RWPE1 (cell line): ENCODE data around the gene PRDX2.

Experiments
- CTCF ChIA-PET: fragments of 350-600 bp; sonication (Branson Sonifier 250); formaldehyde crosslinking; extraction: SDS; loops from one replicate; lab custom pipeline; 2021; lab: Yijun Ruan, JAX
- POLR2A ChIA-PET: fragments of 400-600 bp; formaldehyde crosslinking; extraction: SDS; loops from one replicate; lab custom pipeline; 2020; ENCODE audit warnings: antibody characterized with exemption; ENCODE audit not compliant: low non-redundant PET; lab: Yijun Ruan, JAX
- DNase-seq: peaks from one replicate; pipeline ENCODE4 v3.0.0; 2012; ENCODE audit warnings: low spot score
- H3K27ac ChIP-seq: fragments of 450-650 bp; 2 replicates; pipeline ENCODE4 v1.5.1; 2017
- TF ChIP-seq, protein P1 (sequence below): fragments of 450-650 bp; conservative IDR thresholded peaks from 2 replicates; pipeline ENCODE4 v1.5.1; 2017; ENCODE audit warnings: low read depth, mild to moderate bottlenecking

Gene PRDX2

DNA sequence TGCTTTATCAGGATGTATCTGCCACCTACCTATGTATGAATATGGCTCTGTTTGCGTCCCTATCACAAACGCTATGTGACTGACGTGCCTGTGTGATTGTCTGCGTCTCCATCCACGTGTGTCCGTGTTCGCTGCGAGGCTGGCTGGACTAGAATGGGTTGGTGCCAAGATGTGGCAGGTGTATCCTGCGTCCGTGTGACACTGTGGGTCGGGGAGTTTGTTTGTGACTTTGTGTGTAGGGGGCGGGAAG is 19.5 kb downstream of the PRDX2 start:
- CTCF ChIA-PET: interaction anchor here (0.7 to 1.4 kb wide), 3 partner anchors 10 to 24 kb away, joined by 3 to 8 read pairs (median 4); partner anchors contain the start of gene JUNB
- TF ChIP-seq, protein P1, sequence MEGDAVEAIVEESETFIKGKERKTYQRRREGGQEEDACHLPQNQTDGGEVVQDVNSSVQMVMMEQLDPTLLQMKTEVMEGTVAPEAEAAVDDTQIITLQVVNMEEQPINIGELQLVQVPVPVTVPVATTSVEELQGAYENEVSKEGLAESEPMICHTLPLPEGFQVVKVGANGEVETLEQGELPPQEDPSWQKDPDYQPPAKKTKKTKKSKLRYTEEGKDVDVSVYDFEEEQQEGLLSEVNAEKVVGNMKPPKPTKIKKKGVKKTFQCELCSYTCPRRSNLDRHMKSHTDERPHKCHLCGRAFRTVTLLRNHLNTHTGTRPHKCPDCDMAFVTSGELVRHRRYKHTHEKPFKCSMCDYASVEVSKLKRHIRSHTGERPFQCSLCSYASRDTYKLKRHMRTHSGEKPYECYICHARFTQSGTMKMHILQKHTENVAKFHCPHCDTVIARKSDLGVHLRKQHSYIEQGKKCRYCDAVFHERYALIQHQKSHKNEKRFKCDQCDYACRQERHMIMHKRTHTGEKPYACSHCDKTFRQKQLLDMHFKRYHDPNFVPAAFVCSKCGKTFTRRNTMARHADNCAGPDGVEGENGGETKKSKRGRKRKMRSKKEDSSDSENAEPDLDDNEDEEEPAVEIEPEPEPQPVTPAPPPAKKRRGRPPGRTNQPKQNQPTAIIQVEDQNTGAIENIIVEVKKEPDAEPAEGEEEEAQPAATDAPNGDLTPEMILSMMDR: no peak
- H3K27ac ChIP-seq: peak overlapping the region; percentile 100
- POLR2A ChIA-PET: interaction anchor here (1.2 to 1.9 kb wide), 2 partner anchors 9 to 11 kb away, joined by 15 to 16 read pairs; partner anchors contain the start of gene JUNB
- DNase-seq: no peak

DNA sequence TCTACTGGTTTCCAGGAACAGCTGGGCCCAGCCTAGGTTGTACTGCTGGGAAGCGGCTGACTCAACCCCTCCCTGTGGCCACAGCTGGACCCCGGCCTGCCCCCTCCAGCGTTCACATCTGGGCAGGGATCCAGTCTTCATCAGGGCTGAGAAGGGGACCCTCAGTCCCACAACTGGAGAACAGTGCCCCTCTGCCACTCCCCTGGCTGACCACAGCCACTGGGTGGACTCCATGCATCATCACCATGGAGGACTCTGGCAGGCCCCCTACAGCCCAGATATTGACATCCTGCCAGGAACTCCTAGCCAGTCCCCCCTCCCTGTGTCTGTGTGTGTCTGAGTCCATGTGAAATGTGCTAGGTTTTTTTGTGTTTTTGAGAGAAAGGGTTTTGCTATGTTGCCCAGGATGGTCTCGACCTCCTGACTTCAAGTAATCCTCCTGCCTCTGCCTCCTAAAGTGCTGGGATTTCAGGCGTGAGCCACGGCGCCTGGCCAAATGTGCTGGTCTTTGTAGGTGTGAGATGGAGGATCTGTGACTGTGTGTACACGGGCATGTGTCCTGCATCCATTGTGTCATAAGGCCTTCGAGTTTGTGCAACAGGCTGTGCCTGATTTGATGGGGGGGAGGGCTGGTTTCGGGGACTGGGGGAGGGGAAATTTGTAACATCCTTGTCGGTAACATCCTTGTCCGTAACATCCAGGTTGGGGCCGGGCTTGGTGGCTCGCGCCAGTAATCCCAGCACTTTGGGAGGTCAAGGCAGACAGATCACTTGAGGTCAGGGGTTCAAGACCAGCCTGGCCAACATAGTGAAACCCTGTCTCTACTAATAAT is 22.2 kb downstream of the PRDX2 start:
- H3K27ac ChIP-seq: peak overlapping the region; percentile 99
- TF ChIP-seq, protein P1: no peak
- ChIA-PET POLR2A (interaction anchor here (4.3 kb wide), 1 partner anchor 12 kb away, joined by 120 read pairs; the partner anchor contains the start of gene JUNB), CTCF (interaction anchor here (0.8 to 2.5 kb wide), 2 partner anchors 9 to 55 kb away, joined by 3 to 11 read pairs; partner anchors contain the start of gene RTBDN)
- no peak for DNase-seq

DNA sequence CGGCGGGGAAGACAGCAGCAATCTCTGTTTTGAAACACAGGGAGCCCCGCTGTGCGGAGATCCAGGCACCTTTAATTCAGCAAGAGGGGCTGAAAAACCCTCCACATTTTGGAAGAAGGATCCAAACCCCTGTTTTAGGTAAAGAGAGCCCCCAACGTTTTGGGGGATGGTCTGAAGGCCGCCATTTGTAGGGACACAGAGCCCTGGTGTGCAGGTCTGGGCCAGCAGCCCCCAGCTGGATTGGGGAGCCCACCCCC is 22.8 kb downstream of the PRDX2 start:
- ChIA-PET CTCF (interaction anchor here (0.8 to 3.3 kb wide), 4 partner anchors 10 to 55 kb away, joined by 3 to 40 read pairs (median 10); partner anchors contain the start of genes JUNB and RTBDN), POLR2A (interaction anchor here (2.3 to 4.3 kb wide), 2 partner anchors 13 to 17 kb away, joined by 8 to 120 read pairs; partner anchors contain the start of gene JUNB)
- H3K27ac ChIP-seq: peak overlapping the region; percentile 99
- no peak for DNase-seq
- TF ChIP-seq, protein P1: no peak

DNA sequence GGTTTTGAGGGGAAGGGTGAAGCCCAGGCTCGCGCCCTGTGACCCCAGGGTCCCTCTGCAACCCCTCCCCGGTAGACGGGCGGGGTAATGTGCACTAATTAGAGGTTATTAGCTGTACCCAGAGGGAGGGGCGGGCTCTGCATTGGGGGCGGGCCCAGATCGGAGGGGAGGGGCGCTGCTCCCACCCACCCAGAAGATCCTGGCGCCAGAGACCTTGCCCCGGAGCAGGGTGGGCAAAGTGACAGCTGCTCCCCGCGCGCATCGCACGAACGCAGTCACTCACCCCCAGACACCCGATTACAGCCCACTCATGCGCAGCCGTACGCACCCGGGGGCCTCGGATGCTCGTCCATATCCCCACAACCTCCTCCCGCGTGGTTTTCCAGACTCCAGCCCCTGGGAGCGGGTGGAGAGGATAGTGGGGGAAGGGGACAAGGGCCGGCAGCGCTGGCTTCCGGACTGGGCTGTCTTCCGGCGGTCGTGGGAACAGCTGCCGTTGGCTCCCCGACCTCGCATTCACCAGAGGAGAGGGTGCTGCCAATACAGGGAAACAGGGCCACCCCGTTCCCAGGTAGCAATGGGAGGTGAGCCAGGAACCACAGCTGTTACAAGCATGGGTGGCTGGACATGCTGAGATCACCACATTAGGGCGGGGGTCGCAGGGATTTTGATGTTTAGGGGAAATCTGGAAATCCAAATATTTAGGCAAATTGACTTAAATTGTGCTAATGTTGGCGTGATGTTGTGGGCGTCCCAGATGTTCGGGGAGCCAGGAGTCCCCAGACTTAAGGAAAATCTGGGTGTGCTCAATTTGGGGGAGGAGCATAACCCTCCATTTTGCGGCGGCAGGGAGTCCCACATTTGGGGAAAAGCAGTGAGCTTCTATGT is 23.3 kb downstream of the PRDX2 start:
- H3K27ac ChIP-seq: peak overlapping the region; percentile 99
- ChIA-PET CTCF (interaction anchor here (0.6 to 3.3 kb wide), 11 partner anchors 8 to 113 kb away, joined by 3 to 40 read pairs (median 5); partner anchors contain the start of genes GCDH, JUNB, RNASEH2A and RTBDN), POLR2A (interaction anchor here (2.3 to 4.3 kb wide), 2 partner anchors 13 to 18 kb away, joined by 8 to 120 read pairs; partner anchors contain the start of gene JUNB)
- DNase-seq: peak; percentile 58
- TF ChIP-seq, protein P1: no peak

DNA sequence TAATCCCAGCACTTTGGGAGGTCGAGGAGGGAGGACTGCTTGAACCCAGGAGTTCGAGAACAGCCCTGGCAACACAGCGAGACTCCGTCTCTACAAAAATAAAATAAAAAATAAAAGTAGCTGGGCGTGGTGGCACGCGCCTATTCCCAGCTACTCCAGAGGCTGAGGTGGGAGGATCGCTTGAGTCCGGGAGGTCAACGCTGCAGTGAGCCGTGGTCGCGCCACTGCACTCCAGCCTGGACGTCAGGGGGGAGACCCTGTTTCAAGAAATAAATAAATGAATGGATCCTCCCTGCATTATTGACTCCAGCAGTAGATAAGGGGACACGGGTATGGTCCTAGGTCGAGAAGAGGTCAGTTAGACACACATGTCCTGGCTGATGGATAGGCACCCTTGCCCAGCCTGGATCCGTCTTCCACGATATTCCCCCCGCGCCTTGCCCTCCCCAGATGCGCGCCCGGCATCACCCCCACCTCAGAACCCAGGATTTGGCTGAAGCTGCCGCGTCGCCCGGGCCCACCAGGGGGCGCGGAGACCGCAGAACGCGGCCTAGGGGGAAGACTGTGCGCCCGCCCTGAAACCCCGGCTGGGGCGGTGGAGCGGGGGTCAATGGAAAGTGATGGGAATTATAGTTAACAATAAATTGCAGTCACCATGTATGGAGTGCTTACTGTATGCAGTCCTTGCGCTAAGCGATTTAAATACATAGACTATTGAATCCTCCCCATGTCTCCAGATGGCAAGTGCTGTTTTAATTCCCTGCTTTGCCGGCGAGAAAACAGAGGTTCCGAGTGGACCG is 24.2 kb downstream of the PRDX2 start:
- ChIA-PET POLR2A (interaction anchor here (2.3 to 4.3 kb wide), 2 partner anchors 14 to 19 kb away, joined by 8 to 120 read pairs; partner anchors contain the start of gene JUNB), CTCF (interaction anchor here (0.5 to 3.3 kb wide), 14 partner anchors 8 to 1643 kb away, joined by 3 to 40 read pairs (median 5); partner anchors contain the start of genes GCDH, JUNB and RNASEH2A)
- H3K27ac ChIP-seq: peak overlapping the region; percentile 99
- TF ChIP-seq, protein P1: peak; percentile 96
- DNase-seq: peak; percentile 73
